Activated CD8-positive, alpha-beta T cell treated with anti-CD3 and anti-CD28 coated beads for 36 hours (primary cell): ENCODE measurements around the gene UBE2D3. TPM values are rescaled to one million over a fixed set of nuclear protein-coding genes. Genes with fewer than 3 reads are reported as not detected.

ENCODE experiments used
- ATAC-seq: fragments of 200-7000 bp; cut with Tn5 transposase; one replicate; pipeline ENCODE4 v1.10.0; 2021; ENCODE audit warnings: mild to moderate bottlenecking, moderate library complexity
- CTCF ChIA-PET: fragments of 350-600 bp; sonication (Branson Sonifier 250); formaldehyde crosslinking; loops from one replicate; lab custom pipeline; 2021; ENCODE audit warnings: antibody characterized with exemption; lab: Charles Lee
- POLR2A ChIA-PET: fragments of 350-600 bp; sonication (Branson Sonifier 250); formaldehyde crosslinking; loops from one replicate; lab custom pipeline; 2021; ENCODE audit warnings: antibody characterized with exemption; lab: Charles Lee
- DNase-seq: peaks from one replicate; pipeline ENCODE4 v3.0.0-alpha.2; 2020
- H3K27ac Mint-ChIP-seq: one replicate; pipeline ENCODE4 v1.8.0; 2021; ENCODE audit warnings: mild to moderate bottlenecking, mixed read lengths
- H3K27me3 Mint-ChIP-seq: one replicate; pipeline ENCODE4 v1.8.0; 2021; ENCODE audit warnings: mixed read lengths
- H3K36me3 Mint-ChIP-seq: one replicate; pipeline ENCODE4 v1.8.0; 2021; ENCODE audit warnings: low read depth, mixed read lengths
- H3K4me1 Mint-ChIP-seq: one replicate; pipeline ENCODE4 v1.8.0; 2021; ENCODE audit warnings: low read depth, mixed read lengths
- H3K4me3 Mint-ChIP-seq: one replicate; pipeline ENCODE4 v1.8.0; 2021; ENCODE audit warnings: mild to moderate bottlenecking, moderate library complexity, mixed read lengths
- H3K9me3 Mint-ChIP-seq: one replicate; pipeline ENCODE4 v1.8.0; 2021; ENCODE audit warnings: mixed read lengths
- CTCF ChIP-seq: fragments of 200-600 bp; IDR thresholded peaks from one replicate; pipeline ENCODE4 v1.8.0; 2022; ENCODE audit warnings: antibody characterized with exemption, mild to moderate bottlenecking
- intact Hi-C: fragments of 100-400 bp; cut with micrococcal nuclease; formaldehyde crosslinking; loops from one replicate; pipeline ENCODE4 v1.10.0; 2022
- total RNA-seq, 2 experiments: library from RNA; stranded (reverse); gene quantifications; one replicate each; pipeline ENCODE4 v1.2.3, GENCODE V29; 2021

The UBE2D3 gene
- total RNA-seq, 2 experiments from 2014 or later, result 410 to 427 TPM

GRCh38 chr4:102862016-102862415 is 34.7 kb upstream of the UBE2D3 start:
- H3K36me3 Mint-ChIP-seq, result peaks cover 63% of the 10 kb centered on the region
- CTCF ChIA-PET, result no interaction called here
- no peak for ATAC-seq

GRCh38 chr4:102860611-102861324 is 33.4 kb upstream of the UBE2D3 start:
- ATAC-seq, result no peak
- Mint-ChIP-seq H3K27ac (no peak overlapping the region), H3K36me3 (peaks cover 56% of the 10 kb centered on the region), H3K9me3 (peaks cover 25% of the 10 kb centered on the region), H3K27me3 (no peaks in the 10 kb centered on the region), H3K4me3 (no peak overlapping the region), H3K4me1 (peaks cover 22% of the 10 kb centered on the region)
- DNase-seq, result no peak
- POLR2A ChIA-PET, result no interaction called here
- intact Hi-C loops, result no loop called here
- no peak for TF ChIP-seq CTCF
- CTCF ChIA-PET, result no interaction called here

More at GRCh38 chr4:102862016-102862415, 34.7 kb upstream of the UBE2D3 start:
- POLR2A ChIA-PET, result no interaction called here
- intact Hi-C loops, result no loop called here
- no peak for DNase-seq
- Mint-ChIP-seq H3K4me1 (peaks cover 33% of the 10 kb centered on the region), H3K4me3 (no peak overlapping the region), H3K27me3 (no peaks in the 10 kb centered on the region), H3K27ac (no peak overlapping the region), H3K9me3 (peaks cover 25% of the 10 kb centered on the region)
- no peak for TF ChIP-seq CTCF

GRCh38 chr4:102858828-102859464 is 31.6 kb upstream of the UBE2D3 start:
- no peak for DNase-seq
- ChIA-PET POLR2A (interaction anchor here (0.8 kb wide), 1 partner anchor 9 kb away, joined by 3 read pairs; the partner anchor contains the start of gene CISD2), CTCF (interaction anchor here (0.8 to 1.3 kb wide), 2 partner anchors 12 to 148 kb away, joined by 3 to 6 read pairs; no protein-coding TSS in a partner anchor)
- ATAC-seq, result no peak
- H3K9me3 Mint-ChIP-seq, result peaks cover 24% of the 10 kb centered on the region
- no peak for TF ChIP-seq CTCF
- H3K4me3 Mint-ChIP-seq, result no peak overlapping the region
- intact Hi-C loops, result no loop called here
- no peak overlapping the region for H3K27ac Mint-ChIP-seq
- H3K4me1 Mint-ChIP-seq, result peaks cover 8% of the 10 kb centered on the region
- peaks cover 40% of the 10 kb centered on the region for H3K36me3 Mint-ChIP-seq
- no peaks in the 10 kb centered on the region for H3K27me3 Mint-ChIP-seq

- H3K4me1 Mint-ChIP-seq, result peaks cover 11% of the 10 kb centered on the region
- no peak for TF ChIP-seq CTCF
- H3K4me3 Mint-ChIP-seq, result no peak overlapping the region
- no peaks in the 10 kb centered on the region for H3K9me3 Mint-ChIP-seq
- H3K36me3 Mint-ChIP-seq, result peaks cover 15% of the 10 kb centered on the region
- ChIA-PET CTCF (interaction anchor here (0.8 kb wide), 1 partner anchor 10 kb away, joined by 3 read pairs; no protein-coding TSS in a partner anchor), POLR2A (interaction anchor here (1.7 kb wide), 1 partner anchor 18 kb away, joined by 6 read pairs; the partner anchor contains the start of gene CISD2)
- no peaks in the 10 kb centered on the region for H3K27me3 Mint-ChIP-seq
- no peak overlapping the region for H3K27ac Mint-ChIP-seq
- ATAC-seq (no peak), DNase-seq (no peak)
- intact Hi-C loops, result no loop called here
Observed at GRCh38 chr4:102850370-102850769, 23.0 kb upstream of the UBE2D3 start.

- H3K27me3 Mint-ChIP-seq, result no peaks in the 10 kb centered on the region
- peaks cover 11% of the 10 kb centered on the region for H3K4me1 Mint-ChIP-seq
- CTCF ChIA-PET, result no interaction called here
- H3K9me3 Mint-ChIP-seq, result no peaks in the 10 kb centered on the region
- no peak overlapping the region for H3K4me3 Mint-ChIP-seq
- DNase-seq (peak; percentile 11), ATAC-seq (no peak)
- no peak overlapping the region for H3K27ac Mint-ChIP-seq
- no peak for TF ChIP-seq CTCF
- POLR2A ChIA-PET, result interaction anchor here (1.7 kb wide), 1 partner anchor 19 kb away, joined by 6 read pairs; the partner anchor contains the start of gene CISD2
- peaks cover 15% of the 10 kb centered on the region for H3K36me3 Mint-ChIP-seq
- intact Hi-C loops, result no loop called here
Observed at GRCh38 chr4:102849579-102850104, 22.3 kb upstream of the UBE2D3 start.
